ENCODE data around the gene DLX1.
"Not testable (repeated sequence)": the region's sequence is repeated elsewhere in the genome, so short reads cannot be mapped to it uniquely, and the experiment has no call there.

DLX1 gene

GRCh38 chr2:172063446-172063845 is 21.9 kb upstream of the DLX1 start:
- no peak overlapping the region for H3K27ac ChIP-seq

GRCh38 chr2:172065111-172065510 is 20.2 kb upstream of the DLX1 start:
- H3K79me2 ChIP-seq: no peaks in the 10 kb centered on the region
- no peak for TF ChIP-seq CTCF (IDR thresholded peaks at IDR 0.05)
- no peak overlapping the region for H2AFZ ChIP-seq
- no peaks in the 10 kb centered on the region for H3K4me1 ChIP-seq
- H3K27ac ChIP-seq: no peak overlapping the region
- no peaks in the 10 kb centered on the region for H3K36me3 ChIP-seq (ENCODE audit: control insufficient read depth, insufficient read depth, low read length)
- no peaks in the 10 kb centered on the region for H3K9me3 ChIP-seq (ENCODE audit: control insufficient read depth, low read length)
- no peaks in the 10 kb centered on the region for H3K27me3 ChIP-seq (ENCODE audit: control insufficient read depth, insufficient read depth, low read length)
- no peak overlapping the region for H3K4me3 ChIP-seq (ENCODE audit: low read depth, low read length)
- H3K4me2 ChIP-seq (ENCODE audit: low read length): no peak overlapping the region
- H3K9ac ChIP-seq: no peak overlapping the region

More at GRCh38 chr2:172063446-172063845, 21.9 kb upstream of the DLX1 start:
- no peaks in the 10 kb centered on the region for H3K9me3 ChIP-seq (ENCODE audit: control insufficient read depth, low read length)
- H3K4me1 ChIP-seq: no peaks in the 10 kb centered on the region
- no peaks in the 10 kb centered on the region for H3K36me3 ChIP-seq (ENCODE audit: control insufficient read depth, insufficient read depth, low read length)
- no peak for TF ChIP-seq CTCF (IDR thresholded peaks at IDR 0.05)
- no peaks in the 10 kb centered on the region for H3K27me3 ChIP-seq (ENCODE audit: control insufficient read depth, insufficient read depth, low read length)
- no peak overlapping the region for H2AFZ ChIP-seq
- H3K79me2 ChIP-seq: no peaks in the 10 kb centered on the region
- no peak overlapping the region for H3K4me2 ChIP-seq (ENCODE audit: low read length)
- H3K4me3 ChIP-seq (ENCODE audit: low read depth, low read length): no peak overlapping the region
- no peak overlapping the region for H3K9ac ChIP-seq

GRCh38 chr2:172066394-172066886 is 18.9 kb upstream of the DLX1 start:
- no peaks in the 10 kb centered on the region for H3K4me1 ChIP-seq
- no peak for TF ChIP-seq CTCF (IDR thresholded peaks at IDR 0.05)
- no peaks in the 10 kb centered on the region for H3K36me3 ChIP-seq (ENCODE audit: control insufficient read depth, insufficient read depth, low read length)
- no peak overlapping the region for H2AFZ ChIP-seq
- H3K79me2 ChIP-seq: no peaks in the 10 kb centered on the region
- no peak overlapping the region for H3K4me2 ChIP-seq (ENCODE audit: low read length)
- H3K9ac ChIP-seq: no peak overlapping the region
- no peak overlapping the region for H3K27ac ChIP-seq
- H3K9me3 ChIP-seq (ENCODE audit: control insufficient read depth, low read length): no peaks in the 10 kb centered on the region
- no peak overlapping the region for H3K4me3 ChIP-seq (ENCODE audit: low read depth, low read length)
- no peaks in the 10 kb centered on the region for H3K27me3 ChIP-seq (ENCODE audit: control insufficient read depth, insufficient read depth, low read length)

- not testable (repeated sequence) for H3K4me1 ChIP-seq; H3K79me2 ChIP-seq; H3K27ac ChIP-seq; H3K9me3 ChIP-seq (ENCODE audit: control insufficient read depth, low read length); H3K36me3 ChIP-seq (ENCODE audit: control insufficient read depth, insufficient read depth, low read length); H3K4me3 ChIP-seq (ENCODE audit: low read depth, low read length); H2AFZ ChIP-seq; H3K4me2 ChIP-seq (ENCODE audit: low read length); H3K9ac ChIP-seq; H3K27me3 ChIP-seq (ENCODE audit: control insufficient read depth, insufficient read depth, low read length)
These were observed 17.4 kb upstream of the DLX1 start for GRCh38 chr2:172067905-172068304.

- Histone ChIP-seq H3K4me2 (ENCODE audit: low read length) (no peak overlapping the region), H3K9ac (no peak overlapping the region), H3K4me1 (no peaks in the 10 kb centered on the region), H3K4me3 (ENCODE audit: low read depth, low read length) (no peak overlapping the region), H2AFZ (no peak overlapping the region), H3K79me2 (no peaks in the 10 kb centered on the region), H3K27ac (no peak overlapping the region), H3K9me3 (ENCODE audit: control insufficient read depth, low read length) (no peaks in the 10 kb centered on the region), H3K36me3 (ENCODE audit: control insufficient read depth, insufficient read depth, low read length) (no peaks in the 10 kb centered on the region), H3K27me3 (ENCODE audit: control insufficient read depth, insufficient read depth, low read length) (no peaks in the 10 kb centered on the region)
- no peak for TF ChIP-seq CTCF (IDR thresholded peaks at IDR 0.05)
These were observed 14.4 kb upstream of the DLX1 start for GRCh38 chr2:172070936-172071335.
